Liver (tissue), 3 donors: ENCODE results near the gene UBA3.

Experiments
- CTCF ChIP-seq: fragments of 150-350 bp; IDR thresholded peaks from 2 replicates; pipeline ENCODE4 v1.5.1; 2017; ENCODE audit warnings: improper control_type of control experiment, low read depth, low read length; ENCODE audit not compliant: missing input control
- GABPA ChIP-seq, 2 donors: IDR thresholded peaks in 1 of 2; conservative IDR thresholded peaks in 1 of 2; 2 replicates each; pipeline ENCODE4 v1.6.1; 2016; ENCODE audit warnings: antibody characterized with exemption in 2 of 2, mild to moderate bottlenecking in 1 of 2, moderate library complexity in 1 of 2
- MAX ChIP-seq: IDR thresholded peaks from 2 replicates; pipeline ENCODE4 v1.6.1; 2016; ENCODE audit warnings: antibody characterized with exemption
- NR2F2 ChIP-seq: IDR thresholded peaks from 2 replicates; pipeline ENCODE4 v1.6.1; 2016; ENCODE audit warnings: antibody characterized with exemption
- RAD21 ChIP-seq, 2 donors: IDR thresholded peaks; 2 replicates each; pipeline ENCODE4 v1.6.1; 2016; ENCODE audit warnings: antibody characterized with exemption in 2 of 2, mild to moderate bottlenecking in 2 of 2
- REST ChIP-seq: IDR thresholded peaks from 2 replicates; pipeline ENCODE4 v1.6.1; 2016; ENCODE audit warnings: antibody characterized with exemption, mild to moderate bottlenecking
- donor health status: healthy.
- donor health status: healthy.

- TF ChIP-seq REST (no peak), CTCF (no peak), GABPA (IDR thresholded peaks at IDR 0.05 in 1 of 2, conservative IDR thresholded peaks at IDR 0.05 in 1 of 2) (no peak), RAD21 (IDR thresholded peaks at IDR 0.05) (no peak), NR2F2 (no peak), MAX (no peak)
These were observed 7.2 kb downstream of the UBA3 start for GRCh38 chr3:69072928-69073327.
